Esophagus muscularis mucosa (tissue), 3 donors: ENCODE measurements around the gene UTP15.

Source experiments
- POLR2A ChIP-seq: fragments of 450-650 bp; IDR thresholded peaks from one replicate; pipeline ENCODE4 v1.6.1; 2017; ENCODE audit warnings: antibody characterized with exemption, moderate library complexity, mild to moderate bottlenecking, low read depth
- TF ChIP-seq, protein P1 (sequence below), 3 experiments: fragments of 200-600 bp in 2 of 3; fragments of 450-650 bp in 1 of 3; sonication (generic) in 2 of 3; IDR thresholded peaks; one replicate each; pipeline ENCODE4 v1.5.1; 2017 to 2019; ENCODE audit warnings: antibody characterized with exemption in 3 of 3, mild to moderate bottlenecking in 2 of 3, moderate library complexity in 1 of 3

DNA sequence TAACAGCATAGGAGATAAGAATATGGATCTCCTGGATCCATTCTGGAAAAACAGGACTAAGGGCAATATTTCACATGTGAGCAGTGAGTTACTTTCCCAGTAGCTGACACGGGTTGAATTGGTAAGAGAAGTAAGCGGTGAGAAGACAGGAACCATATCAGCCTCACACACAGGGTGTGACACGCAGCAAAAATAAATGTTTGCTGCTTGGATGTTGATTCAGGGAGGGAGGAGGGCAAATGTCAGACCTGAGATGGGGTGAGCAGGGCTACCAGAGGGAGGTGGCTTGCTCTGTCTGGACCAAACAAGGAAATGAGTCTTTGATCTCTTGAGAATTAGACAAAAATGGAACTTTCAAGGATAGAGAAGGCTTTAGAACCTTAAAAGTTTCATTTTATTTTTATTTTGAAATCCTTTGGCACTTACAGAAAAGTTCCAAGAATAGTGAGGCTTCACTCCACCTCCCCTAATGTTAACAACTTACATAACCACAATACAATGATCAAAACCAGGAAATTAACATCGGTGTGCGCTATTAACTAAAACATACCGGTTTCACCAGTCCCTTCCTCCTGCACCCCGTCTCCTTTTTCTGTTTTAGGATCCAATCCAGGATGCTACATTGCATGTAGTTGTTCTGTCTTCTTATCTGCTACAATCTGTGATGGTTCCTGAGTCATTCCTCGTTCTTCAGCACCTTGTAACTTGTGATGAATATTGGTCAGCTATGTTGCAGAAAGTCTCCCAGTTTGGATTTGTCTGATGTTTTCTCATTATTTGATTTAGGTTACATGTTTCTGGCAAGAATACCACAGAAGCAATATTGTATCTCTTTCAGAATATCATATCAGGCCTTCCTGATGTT lies 39.9 kb downstream of the UTP15 start:
- TF ChIP-seq, protein P1, sequence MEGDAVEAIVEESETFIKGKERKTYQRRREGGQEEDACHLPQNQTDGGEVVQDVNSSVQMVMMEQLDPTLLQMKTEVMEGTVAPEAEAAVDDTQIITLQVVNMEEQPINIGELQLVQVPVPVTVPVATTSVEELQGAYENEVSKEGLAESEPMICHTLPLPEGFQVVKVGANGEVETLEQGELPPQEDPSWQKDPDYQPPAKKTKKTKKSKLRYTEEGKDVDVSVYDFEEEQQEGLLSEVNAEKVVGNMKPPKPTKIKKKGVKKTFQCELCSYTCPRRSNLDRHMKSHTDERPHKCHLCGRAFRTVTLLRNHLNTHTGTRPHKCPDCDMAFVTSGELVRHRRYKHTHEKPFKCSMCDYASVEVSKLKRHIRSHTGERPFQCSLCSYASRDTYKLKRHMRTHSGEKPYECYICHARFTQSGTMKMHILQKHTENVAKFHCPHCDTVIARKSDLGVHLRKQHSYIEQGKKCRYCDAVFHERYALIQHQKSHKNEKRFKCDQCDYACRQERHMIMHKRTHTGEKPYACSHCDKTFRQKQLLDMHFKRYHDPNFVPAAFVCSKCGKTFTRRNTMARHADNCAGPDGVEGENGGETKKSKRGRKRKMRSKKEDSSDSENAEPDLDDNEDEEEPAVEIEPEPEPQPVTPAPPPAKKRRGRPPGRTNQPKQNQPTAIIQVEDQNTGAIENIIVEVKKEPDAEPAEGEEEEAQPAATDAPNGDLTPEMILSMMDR (IDR thresholded peaks at IDR 0.05), result no peak
- no peak for TF ChIP-seq POLR2A
